HK-2 (cell line): ENCODE data around the gene ZIK1.

Experiments used
- DNase-seq: peaks from one replicate; pipeline ENCODE4 v3.0.0-alpha.2; 2018; ENCODE audit not compliant: unreplicated experiment

The ZIK1 gene

DNA sequence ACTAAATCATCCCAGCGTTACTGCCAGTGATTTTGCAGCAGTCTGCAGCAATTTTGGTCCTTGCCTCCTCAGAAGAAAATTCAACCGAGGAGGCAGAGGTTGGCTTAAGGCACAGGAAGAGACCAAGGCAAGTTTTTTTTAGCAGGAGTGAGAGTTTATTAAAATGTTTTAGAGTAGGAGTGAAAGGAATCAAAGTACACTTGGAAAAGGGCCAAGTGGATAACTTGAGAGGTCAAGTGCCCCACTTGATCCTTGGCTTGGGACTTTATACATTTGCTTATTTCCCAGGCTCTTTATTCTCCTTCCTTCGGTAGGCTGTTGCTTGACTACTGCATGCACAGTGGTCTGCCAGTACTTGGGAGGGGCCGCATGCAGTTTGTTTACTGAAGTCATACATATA, 27.2 kb downstream of the ZIK1 start:
- DNase-seq: no peak

DNA sequence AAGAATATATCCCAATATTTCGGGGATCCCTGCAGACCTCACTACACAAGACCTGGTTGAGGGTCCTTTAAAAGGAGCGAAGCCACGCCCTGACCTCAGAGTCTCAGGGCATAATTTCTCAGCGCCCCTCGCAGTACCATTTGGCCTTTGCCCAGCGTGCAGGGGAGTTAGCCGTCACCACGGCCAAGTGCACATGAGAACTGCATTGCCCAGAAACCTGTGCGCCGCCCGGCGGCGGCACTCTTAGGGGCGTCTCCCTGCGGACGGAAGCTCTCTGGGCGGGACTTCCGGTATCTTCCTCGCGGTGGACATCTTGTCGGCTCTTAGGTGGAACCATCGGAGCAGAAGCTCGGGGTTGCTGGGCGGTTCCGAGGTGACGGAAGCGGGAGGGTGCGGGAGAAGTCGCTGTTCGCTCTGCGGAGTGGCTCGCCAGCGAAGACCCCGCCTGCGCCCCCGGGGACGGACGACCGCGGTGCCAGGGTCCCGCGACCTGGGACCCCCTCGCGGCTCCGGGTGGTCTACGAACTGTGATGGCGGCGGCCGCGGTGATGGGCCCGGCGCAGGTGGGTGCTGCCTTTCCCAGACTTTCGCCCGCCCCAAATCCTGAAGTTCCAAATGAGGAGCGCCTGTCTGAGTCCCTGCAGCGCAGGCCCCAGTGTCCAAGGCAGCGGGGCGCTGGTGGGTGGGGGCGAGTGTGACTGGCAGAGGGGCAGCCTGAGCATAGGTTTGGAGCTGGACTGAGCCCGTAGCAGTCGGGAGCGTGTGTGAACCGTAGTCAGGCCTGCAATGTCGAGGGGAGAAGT, 30.2 kb downstream of the ZIK1 start, which contains the start of gene ZNF134:
Gene ZNF134 (plus strand): TSS at position 302 of the 803 bp plus-strand sequence. CDS start 5,227 bp downstream, outside the sequence.
- peak; percentile 92 for DNase-seq

DNA sequence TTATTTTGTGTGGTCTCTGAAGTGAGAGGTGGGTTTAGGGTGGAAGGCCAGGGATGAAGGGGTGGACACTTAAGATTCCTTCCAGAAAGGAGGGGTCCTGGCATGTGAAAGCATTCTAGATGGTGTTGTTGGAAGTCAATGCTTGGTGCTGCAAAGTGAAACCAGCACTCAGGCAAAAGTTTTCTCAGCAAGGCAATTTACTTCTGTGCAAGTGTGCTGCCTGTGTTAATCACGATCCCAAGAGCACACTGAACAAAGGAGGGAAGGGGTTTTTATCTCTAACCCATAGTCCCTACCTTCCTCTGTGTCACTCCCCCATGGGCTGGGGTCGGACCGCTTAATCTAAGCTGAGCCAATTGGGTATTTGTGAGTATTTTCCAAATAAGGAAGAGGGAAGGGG, 31.4 kb downstream of the ZIK1 start:
- no peak for DNase-seq

DNA sequence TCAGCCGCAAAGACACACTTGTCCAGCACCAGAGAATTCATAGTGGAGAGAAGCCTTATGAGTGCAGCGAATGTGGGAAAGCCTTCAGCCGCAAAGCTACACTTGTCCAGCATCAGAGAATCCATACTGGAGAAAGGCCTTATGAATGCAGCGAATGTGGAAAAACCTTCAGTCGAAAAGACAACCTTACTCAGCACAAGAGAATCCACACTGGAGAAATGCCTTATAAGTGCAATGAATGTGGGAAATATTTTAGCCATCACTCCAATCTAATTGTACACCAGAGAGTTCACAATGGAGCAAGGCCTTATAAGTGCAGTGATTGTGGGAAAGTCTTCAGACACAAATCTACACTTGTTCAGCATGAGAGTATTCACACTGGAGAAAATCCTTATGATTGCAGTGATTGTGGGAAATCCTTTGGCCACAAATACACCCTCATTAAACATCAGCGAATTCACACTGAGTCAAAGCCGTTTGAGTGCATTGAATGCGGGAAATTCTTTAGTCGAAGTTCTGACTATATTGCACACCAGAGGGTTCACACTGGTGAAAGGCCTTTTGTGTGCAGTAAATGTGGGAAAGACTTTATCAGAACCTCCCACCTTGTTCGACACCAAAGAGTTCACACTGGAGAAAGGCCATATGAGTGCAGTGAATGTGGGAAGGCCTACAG, 36.9 kb downstream of the ZIK1 start:
- DNase-seq: no peak

DNA sequence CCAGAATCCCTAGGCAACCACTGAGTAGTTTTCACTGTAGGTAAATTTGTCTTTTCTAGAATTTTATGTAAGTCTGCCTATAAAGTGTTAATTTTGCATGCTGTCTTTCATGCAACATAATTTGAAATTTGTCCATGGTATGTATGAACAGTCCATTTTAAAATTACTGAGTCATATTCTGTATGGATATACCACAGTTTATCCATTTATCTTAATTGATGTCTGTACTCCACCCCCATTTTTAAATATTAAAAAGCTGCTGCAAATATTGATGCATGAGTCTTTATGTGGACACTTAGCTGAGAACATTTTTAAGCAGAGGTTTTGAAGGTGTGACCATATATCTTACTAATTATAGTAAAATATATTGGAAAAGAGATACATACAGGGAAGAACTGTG, 39.1 kb downstream of the ZIK1 start:
- DNase-seq: no peak

DNA sequence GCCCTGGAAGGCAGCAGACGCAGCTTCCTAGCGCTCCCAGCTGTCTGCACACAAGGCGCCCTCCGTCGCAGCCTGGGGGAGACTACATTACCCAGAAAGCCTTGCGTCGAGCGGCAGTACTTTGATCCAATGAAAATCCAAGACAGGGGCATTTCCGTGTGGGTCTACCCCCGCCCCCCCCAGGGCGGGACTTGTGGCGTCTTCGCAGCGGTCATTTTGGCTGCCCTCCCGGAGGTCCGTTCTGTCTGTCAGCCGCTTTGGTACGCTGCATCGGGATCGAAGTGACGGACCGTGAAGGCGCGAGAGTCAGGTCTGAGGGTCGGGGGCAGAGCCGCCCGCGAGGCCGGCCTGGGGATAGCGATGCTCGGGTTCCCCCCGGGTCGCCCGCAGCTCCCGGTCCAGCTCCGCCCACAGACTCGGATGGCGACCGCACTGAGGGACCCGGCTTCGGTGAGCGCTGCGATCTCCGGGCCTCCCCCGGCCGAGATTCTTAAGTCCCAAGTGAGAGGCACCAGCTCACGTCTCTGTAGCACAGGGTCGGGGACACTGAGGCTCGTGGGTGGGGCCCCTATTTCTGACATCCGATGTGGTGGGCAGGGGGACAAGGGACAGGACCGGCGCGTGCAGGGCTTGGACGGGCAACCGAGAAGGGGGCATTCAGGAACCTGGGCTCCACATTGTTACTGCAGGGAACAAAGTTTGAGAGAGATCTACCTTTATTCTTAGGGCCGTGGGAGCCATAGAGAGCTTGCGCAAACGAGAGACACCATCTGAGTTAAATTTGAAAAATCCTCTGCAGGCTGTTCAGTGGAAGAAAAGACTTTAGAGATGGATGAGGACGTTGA, 49.3 kb downstream of the ZIK1 start, which contains the start of gene ZNF211:
Gene ZNF211 (plus strand): TSS at position 182 of the 845 bp plus-strand sequence. CDS start 179 bp downstream, at position 361.
- DNase-seq: peak; percentile 93

DNA sequence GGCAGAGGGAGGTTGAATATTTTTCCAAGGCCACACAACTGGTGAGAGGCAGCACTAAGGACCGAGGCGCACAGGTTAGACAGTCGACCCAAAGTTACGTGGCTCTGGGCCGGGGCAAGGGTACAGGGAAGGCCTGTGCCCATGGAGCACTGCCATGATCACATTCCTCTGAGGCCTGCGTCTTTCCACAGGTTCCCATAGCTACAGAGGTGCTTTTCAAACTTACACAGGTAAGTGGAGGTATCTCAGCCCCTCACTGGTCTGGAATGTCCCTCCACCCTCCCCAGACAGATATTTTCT, 49.8 kb downstream of the ZIK1 start:
- no peak for DNase-seq

DNA sequence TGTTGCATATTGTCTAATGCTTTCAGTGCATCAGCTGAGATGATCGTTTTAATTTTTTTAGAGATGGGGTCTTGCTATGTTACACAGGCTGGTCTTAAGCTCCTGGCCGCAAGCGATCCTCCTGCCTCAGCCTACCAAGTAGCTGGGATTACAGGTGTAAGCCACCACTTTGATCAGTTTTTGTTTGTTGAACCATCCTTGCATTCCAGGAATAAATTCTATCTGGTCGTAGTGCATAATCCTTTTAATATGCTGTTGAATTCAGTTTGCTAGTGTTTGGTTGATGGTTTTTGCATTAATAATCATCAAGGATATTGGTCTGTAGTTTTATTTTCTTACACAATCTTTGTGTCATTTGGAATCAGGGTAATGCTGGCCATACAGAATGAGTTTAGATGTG, 53.4 kb downstream of the ZIK1 start:
- no peak for DNase-seq

DNA sequence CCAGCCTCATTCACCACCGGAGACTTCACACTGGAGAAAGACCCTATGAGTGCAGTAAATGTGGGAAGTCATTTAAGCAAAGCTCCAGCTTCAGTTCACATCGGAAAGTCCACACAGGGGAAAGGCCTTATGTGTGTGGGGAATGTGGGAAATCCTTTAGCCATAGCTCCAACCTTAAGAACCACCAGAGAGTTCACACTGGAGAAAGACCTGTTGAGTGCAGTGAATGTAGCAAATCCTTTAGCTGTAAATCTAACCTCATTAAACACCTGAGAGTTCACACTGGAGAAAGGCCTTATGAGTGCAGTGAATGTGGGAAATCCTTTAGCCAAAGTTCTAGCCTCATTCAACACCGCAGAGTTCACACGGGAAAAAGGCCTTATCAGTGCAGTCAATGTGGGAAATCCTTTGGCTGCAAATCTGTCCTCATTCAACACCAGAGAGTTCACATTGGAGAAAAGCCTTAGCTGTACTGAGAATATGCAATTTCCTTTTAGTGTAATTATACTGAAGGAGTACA, 57.8 kb downstream of the ZIK1 start:
- DNase-seq: no peak

DNA sequence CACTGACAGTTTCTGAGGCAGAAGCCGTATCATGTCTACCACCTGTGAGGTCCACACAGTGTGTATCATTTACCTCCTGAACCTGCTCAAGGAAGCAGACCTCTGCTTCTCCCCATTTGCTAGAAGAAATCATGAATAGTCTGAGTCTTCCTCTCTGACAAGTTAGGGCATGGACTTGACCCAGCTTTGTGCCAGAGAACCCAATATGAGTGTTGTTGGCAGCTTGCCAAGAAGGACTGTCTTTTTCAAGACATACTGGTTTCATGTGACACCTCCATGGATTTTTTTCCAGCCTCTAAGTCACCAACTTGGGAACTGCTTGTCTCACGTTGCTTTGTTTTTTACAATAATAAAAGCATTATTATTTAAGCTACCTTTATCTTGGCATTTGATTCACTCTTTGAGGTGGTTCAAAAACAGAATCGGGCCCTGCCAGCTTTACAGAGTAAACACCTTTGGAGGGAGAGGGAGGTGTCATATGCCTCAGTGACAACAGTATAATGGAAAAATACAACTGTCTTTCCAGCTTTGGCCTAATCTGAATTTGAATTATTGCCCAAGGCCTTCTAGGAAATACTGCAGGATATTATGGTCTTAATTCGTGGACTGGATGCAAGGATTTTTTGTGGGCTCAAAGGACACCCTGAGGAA, 58.6 kb downstream of the ZIK1 start:
- no peak for DNase-seq
